Measurements from ENCODE around the gene PSMD13.
"Not testable (repeated sequence)": the region's sequence is repeated elsewhere in the genome, so short reads cannot be mapped to it uniquely, and the experiment has no call there.

DNA sequence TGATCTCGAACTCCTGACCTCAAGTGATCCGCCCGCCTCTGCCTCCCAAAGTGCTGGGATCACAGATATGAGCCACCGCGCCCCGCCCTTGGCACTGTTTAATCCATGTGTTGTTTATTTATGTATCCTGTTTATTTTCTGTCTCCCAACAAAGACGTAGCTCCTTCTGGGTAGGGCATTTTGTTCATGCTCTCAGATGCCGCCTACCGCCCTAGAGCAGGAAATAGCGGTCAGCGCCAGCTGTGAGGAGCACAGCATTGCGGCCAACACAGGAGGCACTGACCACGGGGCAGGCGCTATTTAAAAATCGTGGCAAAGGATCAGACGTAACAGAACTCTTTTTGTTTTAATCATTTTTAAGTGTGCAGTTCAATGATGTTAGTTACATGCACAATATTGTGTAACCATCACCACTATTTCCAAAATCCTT lies 32.0 kb downstream of the PSMD13 start:
- TF ChIP-seq, protein P1, sequence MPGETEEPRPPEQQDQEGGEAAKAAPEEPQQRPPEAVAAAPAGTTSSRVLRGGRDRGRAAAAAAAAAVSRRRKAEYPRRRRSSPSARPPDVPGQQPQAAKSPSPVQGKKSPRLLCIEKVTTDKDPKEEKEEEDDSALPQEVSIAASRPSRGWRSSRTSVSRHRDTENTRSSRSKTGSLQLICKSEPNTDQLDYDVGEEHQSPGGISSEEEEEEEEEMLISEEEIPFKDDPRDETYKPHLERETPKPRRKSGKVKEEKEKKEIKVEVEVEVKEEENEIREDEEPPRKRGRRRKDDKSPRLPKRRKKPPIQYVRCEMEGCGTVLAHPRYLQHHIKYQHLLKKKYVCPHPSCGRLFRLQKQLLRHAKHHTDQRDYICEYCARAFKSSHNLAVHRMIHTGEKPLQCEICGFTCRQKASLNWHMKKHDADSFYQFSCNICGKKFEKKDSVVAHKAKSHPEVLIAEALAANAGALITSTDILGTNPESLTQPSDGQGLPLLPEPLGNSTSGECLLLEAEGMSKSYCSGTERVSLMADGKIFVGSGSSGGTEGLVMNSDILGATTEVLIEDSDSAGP (CRISPR knock-in tag; IDR thresholded peaks at IDR 0.05; ENCODE audit: borderline replicate concordance): peak; percentile 35; the same call in 1 of the 2 replicates
- not testable (repeated sequence) for TF ChIP-seq JUN (CRISPR knock-in tag; IDR thresholded peaks at IDR 0.05); ZNF816 (CRISPR knock-in tag; IDR thresholded peaks at IDR 0.05; ENCODE audit: borderline replicate concordance); ZNF510 (CRISPR knock-in tag; IDR thresholded peaks at IDR 0.05; ENCODE audit: low read depth); HNRNPK (IDR thresholded peaks at IDR 0.05; ENCODE audit: low read depth, low read length, poor library complexity, severe bottlenecking); ZNF792 (CRISPR knock-in tag; IDR thresholded peaks at IDR 0.05); ZNF121 (CRISPR knock-in tag; IDR thresholded peaks at IDR 0.05)
- TF ChIP-seq, protein P2, sequence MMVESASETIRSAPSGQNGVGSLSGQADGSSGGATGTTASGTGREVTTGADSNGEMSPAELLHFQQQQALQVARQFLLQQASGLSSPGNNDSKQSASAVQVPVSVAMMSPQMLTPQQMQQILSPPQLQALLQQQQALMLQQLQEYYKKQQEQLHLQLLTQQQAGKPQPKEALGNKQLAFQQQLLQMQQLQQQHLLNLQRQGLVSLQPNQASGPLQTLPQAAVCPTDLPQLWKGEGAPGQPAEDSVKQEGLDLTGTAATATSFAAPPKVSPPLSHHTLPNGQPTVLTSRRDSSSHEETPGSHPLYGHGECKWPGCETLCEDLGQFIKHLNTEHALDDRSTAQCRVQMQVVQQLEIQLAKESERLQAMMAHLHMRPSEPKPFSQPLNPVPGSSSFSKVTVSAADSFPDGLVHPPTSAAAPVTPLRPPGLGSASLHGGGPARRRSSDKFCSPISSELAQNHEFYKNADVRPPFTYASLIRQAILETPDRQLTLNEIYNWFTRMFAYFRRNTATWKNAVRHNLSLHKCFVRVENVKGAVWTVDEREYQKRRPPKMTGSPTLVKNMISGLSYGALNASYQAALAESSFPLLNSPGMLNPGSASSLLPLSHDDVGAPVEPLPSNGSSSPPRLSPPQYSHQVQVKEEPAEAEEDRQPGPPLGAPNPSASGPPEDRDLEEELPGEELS (CRISPR knock-in tag; IDR thresholded peaks at IDR 0.05): peak; percentile 48; the same call in 1 of the 2 replicates
- TF ChIP-seq, protein P3, sequence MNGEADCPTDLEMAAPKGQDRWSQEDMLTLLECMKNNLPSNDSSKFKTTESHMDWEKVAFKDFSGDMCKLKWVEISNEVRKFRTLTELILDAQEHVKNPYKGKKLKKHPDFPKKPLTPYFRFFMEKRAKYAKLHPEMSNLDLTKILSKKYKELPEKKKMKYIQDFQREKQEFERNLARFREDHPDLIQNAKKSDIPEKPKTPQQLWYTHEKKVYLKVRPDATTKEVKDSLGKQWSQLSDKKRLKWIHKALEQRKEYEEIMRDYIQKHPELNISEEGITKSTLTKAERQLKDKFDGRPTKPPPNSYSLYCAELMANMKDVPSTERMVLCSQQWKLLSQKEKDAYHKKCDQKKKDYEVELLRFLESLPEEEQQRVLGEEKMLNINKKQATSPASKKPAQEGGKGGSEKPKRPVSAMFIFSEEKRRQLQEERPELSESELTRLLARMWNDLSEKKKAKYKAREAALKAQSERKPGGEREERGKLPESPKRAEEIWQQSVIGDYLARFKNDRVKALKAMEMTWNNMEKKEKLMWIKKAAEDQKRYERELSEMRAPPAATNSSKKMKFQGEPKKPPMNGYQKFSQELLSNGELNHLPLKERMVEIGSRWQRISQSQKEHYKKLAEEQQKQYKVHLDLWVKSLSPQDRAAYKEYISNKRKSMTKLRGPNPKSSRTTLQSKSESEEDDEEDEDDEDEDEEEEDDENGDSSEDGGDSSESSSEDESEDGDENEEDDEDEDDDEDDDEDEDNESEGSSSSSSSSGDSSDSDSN (CRISPR knock-in tag; IDR thresholded peaks at IDR 0.05): not testable (repeated sequence)

All from HepG2 (cell line).